Neural cell (in vitro differentiated cells): ENCODE data around the gene NPAS3. TPM values are rescaled to one million over a fixed set of nuclear protein-coding genes. Genes with fewer than 3 reads are reported as not detected.

Source experiments
- H2AFZ ChIP-seq: fragments of 200-600, 300-800 bp; sonication (generic), shearing (Covaris generic); 2 replicates; pipeline ENCODE4 v1.6.0; 2014; ENCODE audit warnings: low read depth, mild to moderate bottlenecking, antibody characterized with exemption, low read length, moderate library complexity
- H3F3A ChIP-seq: fragments of 200-600 bp; shearing (Covaris generic); 2 replicates; pipeline ENCODE4 v1.6.1; 2016; ENCODE audit warnings: mild to moderate bottlenecking, moderate library complexity, mixed read lengths, antibody characterized with exemption, low read length; ENCODE audit not compliant: insufficient read depth, poor library complexity, severe bottlenecking
- H3K27ac ChIP-seq: fragments of 200-600, 300-800 bp; sonication (generic), shearing (Covaris generic); 2 replicates; pipeline ENCODE4 v1.5.1; 2014; ENCODE audit warnings: mild to moderate bottlenecking, low read length, moderate library complexity
- H3K27me3 ChIP-seq: fragments of 300-800, 200-600 bp; sonication (generic), shearing (Covaris generic); 2 replicates; pipeline ENCODE4 v1.6.0; 2014; ENCODE audit warnings: mild to moderate bottlenecking, low read depth, low read length, moderate library complexity; ENCODE audit not compliant: insufficient read depth
- H3K36me3 ChIP-seq: fragments of 300-800, 200-600 bp; sonication (generic), shearing (Covaris generic); 2 replicates; pipeline ENCODE4 v1.5.1; 2014; ENCODE audit warnings: mild to moderate bottlenecking, antibody characterized with exemption, low read length, moderate library complexity; ENCODE audit not compliant: insufficient read depth
- H3K4me2 ChIP-seq: fragments of 300-800, 200-600 bp; sonication (generic), shearing (Covaris generic); 2 replicates; pipeline ENCODE4 v1.6.0; 2014; ENCODE audit warnings: mild to moderate bottlenecking, low read length
- H3K4me3 ChIP-seq: fragments of 300-800, 200-600 bp; sonication (generic), shearing (Covaris generic); 2 replicates; pipeline ENCODE4 v1.5.1; 2014; ENCODE audit warnings: mild to moderate bottlenecking, low read length, moderate library complexity
- H3K79me2 ChIP-seq: fragments of 200-600 bp; shearing (Covaris generic); replicated peaks from 2 replicates; pipeline ENCODE4 v1.6.0; 2014; ENCODE audit warnings: mild to moderate bottlenecking, low read length, moderate library complexity; ENCODE audit not compliant: insufficient read depth
- H3K9ac ChIP-seq: fragments of 300-800, 200-600 bp; sonication (generic), shearing (Covaris generic); 2 replicates; pipeline ENCODE4 v1.6.1; 2016; ENCODE audit warnings: mild to moderate bottlenecking, low read length, mixed read lengths
- H3K9me2 ChIP-seq: fragments of 200-600 bp; shearing (Covaris generic); 2 replicates; pipeline ENCODE4 v1.6.1; 2016; ENCODE audit warnings: mild to moderate bottlenecking, low read length, mixed read lengths; ENCODE audit not compliant: insufficient read depth
- H3K9me3 ChIP-seq: fragments of 200-600, 300-800 bp; sonication (generic), shearing (Covaris generic); 2 replicates; pipeline ENCODE4 v1.6.1; 2016; ENCODE audit warnings: mild to moderate bottlenecking, mixed run types, low read length, moderate library complexity, mixed read lengths
- H4K20me1 ChIP-seq: fragments of 200-600 bp; shearing (Covaris generic); 2 replicates; pipeline ENCODE4 v1.6.1; 2016; ENCODE audit warnings: mild to moderate bottlenecking, mixed run types; ENCODE audit not compliant: insufficient read depth
- EP300 ChIP-seq: fragments of 450-650 bp; conservative IDR thresholded peaks from 2 replicates; pipeline ENCODE4 v1.6.1; 2014; ENCODE audit warnings: antibody characterized with exemption, mild to moderate bottlenecking, moderate library complexity; ENCODE audit not compliant: poor library complexity, severe bottlenecking
- EZH2 ChIP-seq: fragments of 200-600, 300-800 bp; shearing (Covaris generic), sonication (generic); IDR thresholded peaks from 2 replicates; pipeline ENCODE4 v1.6.1; 2014; ENCODE audit warnings: antibody characterized with exemption, low read length, borderline replicate concordance, mild to moderate bottlenecking; ENCODE audit not compliant: insufficient read depth, poor library complexity, severe bottlenecking
- MXI1 ChIP-seq: fragments of 450-650 bp; conservative IDR thresholded peaks from 2 replicates; pipeline ENCODE4 v1.6.1; 2014; ENCODE audit warnings: antibody characterized with exemption, mild to moderate bottlenecking; ENCODE audit not compliant: poor library complexity, severe bottlenecking
- POLR2AphosphoS5 ChIP-seq: IDR thresholded peaks from 2 replicates; pipeline ENCODE4 v1.6.1; 2012
- RAD21 ChIP-seq: fragments of 450-650 bp; conservative IDR thresholded peaks from 2 replicates; pipeline ENCODE4 v1.6.1; 2014; ENCODE audit warnings: antibody characterized with exemption, mild to moderate bottlenecking, moderate library complexity
- SMC3 ChIP-seq: fragments of 450-650 bp; conservative IDR thresholded peaks from 2 replicates; pipeline ENCODE4 v1.6.1; 2014; ENCODE audit warnings: antibody characterized with exemption, mild to moderate bottlenecking, moderate library complexity; ENCODE audit not compliant: poor library complexity
- TAF1 ChIP-seq: IDR thresholded peaks from 2 replicates; pipeline ENCODE4 v1.6.1; 2012; ENCODE audit warnings: low read depth
- polyA plus RNA-seq: library from polyadenylated mRNA; depleted of rRNA; stranded (reverse); fragments of >200 nt; gene quantifications from 2 replicates; pipeline ENCODE4 v1.2.3, GENCODE V29; 2014
- TF ChIP-seq, protein P1 (sequence below): fragments of 450-650 bp; IDR thresholded peaks from 2 replicates; pipeline ENCODE4 v1.5.1; 2014; ENCODE audit warnings: antibody characterized with exemption, mild to moderate bottlenecking, moderate library complexity; ENCODE audit not compliant: poor library complexity, severe bottlenecking
- TF ChIP-seq, protein P2 (sequence below): IDR thresholded peaks from 2 replicates; pipeline ENCODE4 v1.6.1; 2012; ENCODE audit warnings: borderline replicate concordance

NPAS3 gene
- polyA plus RNA-seq, 1 donor from 2014 or later: 1.3 TPM

DNA sequence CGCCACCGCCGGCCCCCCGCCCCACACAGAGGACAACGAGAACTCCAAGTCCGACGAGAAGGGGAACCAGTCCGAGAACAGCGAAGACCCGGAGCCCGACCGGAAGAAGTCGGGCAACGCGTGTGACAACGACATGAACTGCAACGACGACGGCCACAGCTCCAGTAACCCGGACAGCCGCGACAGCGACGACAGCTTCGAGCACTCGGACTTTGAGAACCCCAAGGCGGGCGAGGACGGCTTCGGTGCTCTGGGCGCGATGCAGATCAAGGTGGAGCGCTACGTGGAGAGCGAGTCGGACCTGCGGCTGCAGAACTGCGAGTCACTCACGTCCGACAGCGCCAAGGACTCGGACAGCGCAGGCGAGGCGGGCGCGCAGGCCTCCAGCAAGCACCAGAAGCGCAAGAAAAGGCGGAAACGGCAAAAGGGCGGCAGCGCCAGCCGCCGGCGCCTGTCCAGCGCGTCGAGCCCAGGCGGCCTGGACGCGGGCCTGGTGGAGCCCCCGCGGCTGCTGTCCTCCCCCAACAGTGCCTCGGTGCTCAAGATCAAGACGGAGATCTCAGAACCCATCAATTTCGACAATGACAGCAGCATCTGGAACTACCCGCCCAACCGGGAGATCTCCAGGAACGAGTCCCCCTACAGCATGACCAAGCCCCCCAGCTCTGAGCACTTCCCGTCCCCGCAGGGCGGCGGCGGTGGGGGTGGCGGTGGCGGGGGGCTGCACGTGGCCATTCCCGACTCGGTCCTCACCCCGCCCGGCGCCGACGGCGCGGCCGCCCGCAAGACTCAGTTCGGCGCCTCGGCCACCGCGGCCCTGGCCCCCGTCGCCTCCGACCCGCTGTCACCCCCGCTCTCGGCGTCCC is 861.3 kb downstream of the NPAS3 start:
- H3K4me3 ChIP-seq: no peak overlapping the region
- H3K27me3 ChIP-seq: no peaks in the 10 kb centered on the region
- no peak overlapping the region for H3K4me2 ChIP-seq
- H3K79me2 ChIP-seq: no peaks in the 10 kb centered on the region
- H3K27ac ChIP-seq: no peak overlapping the region
- no peaks in the 10 kb centered on the region for H3K9me2 ChIP-seq
- no peak overlapping the region for H3K9ac ChIP-seq
- H3K9me3 ChIP-seq: no peaks in the 10 kb centered on the region
- no peaks in the 10 kb centered on the region for H3K36me3 ChIP-seq
- H4K20me1 ChIP-seq: no peaks in the 10 kb centered on the region
- no peak overlapping the region for H2AFZ ChIP-seq
- no peak for TF ChIP-seq TAF1
- TF ChIP-seq, protein P1, sequence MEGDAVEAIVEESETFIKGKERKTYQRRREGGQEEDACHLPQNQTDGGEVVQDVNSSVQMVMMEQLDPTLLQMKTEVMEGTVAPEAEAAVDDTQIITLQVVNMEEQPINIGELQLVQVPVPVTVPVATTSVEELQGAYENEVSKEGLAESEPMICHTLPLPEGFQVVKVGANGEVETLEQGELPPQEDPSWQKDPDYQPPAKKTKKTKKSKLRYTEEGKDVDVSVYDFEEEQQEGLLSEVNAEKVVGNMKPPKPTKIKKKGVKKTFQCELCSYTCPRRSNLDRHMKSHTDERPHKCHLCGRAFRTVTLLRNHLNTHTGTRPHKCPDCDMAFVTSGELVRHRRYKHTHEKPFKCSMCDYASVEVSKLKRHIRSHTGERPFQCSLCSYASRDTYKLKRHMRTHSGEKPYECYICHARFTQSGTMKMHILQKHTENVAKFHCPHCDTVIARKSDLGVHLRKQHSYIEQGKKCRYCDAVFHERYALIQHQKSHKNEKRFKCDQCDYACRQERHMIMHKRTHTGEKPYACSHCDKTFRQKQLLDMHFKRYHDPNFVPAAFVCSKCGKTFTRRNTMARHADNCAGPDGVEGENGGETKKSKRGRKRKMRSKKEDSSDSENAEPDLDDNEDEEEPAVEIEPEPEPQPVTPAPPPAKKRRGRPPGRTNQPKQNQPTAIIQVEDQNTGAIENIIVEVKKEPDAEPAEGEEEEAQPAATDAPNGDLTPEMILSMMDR: no peak
- TF ChIP-seq EP300: no peak
- TF ChIP-seq MXI1: no peak
- no peak for TF ChIP-seq RAD21
- TF ChIP-seq POLR2AphosphoS5: no peak
- no peak for TF ChIP-seq EZH2
- no peaks in the 10 kb centered on the region for H3F3A ChIP-seq

DNA sequence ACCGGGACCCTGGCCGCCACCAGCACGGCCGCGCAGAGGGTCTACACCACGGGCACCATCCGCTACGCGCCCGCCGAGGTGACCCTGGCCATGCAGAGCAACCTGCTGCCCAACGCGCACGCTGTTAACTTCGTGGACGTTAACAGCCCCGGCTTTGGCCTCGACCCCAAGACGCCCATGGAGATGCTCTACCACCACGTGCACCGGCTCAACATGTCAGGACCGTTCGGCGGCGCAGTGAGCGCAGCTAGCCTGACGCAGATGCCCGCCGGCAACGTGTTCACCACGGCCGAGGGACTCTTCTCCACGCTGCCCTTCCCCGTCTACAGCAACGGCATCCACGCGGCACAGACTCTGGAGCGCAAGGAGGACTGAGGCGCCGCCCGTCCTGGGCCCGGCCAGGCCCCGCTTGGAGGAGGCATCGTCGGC is 862.1 kb downstream of the NPAS3 start:
- H3K9me2 ChIP-seq: no peaks in the 10 kb centered on the region
- no peak overlapping the region for H3K27ac ChIP-seq
- TF ChIP-seq EZH2 (no peak), MXI1 (no peak), RAD21 (no peak), EP300 (no peak), POLR2AphosphoS5 (no peak), SMC3 (no peak), TAF1 (no peak)
- TF ChIP-seq, protein P1: no peak
- TF ChIP-seq, protein P2, sequence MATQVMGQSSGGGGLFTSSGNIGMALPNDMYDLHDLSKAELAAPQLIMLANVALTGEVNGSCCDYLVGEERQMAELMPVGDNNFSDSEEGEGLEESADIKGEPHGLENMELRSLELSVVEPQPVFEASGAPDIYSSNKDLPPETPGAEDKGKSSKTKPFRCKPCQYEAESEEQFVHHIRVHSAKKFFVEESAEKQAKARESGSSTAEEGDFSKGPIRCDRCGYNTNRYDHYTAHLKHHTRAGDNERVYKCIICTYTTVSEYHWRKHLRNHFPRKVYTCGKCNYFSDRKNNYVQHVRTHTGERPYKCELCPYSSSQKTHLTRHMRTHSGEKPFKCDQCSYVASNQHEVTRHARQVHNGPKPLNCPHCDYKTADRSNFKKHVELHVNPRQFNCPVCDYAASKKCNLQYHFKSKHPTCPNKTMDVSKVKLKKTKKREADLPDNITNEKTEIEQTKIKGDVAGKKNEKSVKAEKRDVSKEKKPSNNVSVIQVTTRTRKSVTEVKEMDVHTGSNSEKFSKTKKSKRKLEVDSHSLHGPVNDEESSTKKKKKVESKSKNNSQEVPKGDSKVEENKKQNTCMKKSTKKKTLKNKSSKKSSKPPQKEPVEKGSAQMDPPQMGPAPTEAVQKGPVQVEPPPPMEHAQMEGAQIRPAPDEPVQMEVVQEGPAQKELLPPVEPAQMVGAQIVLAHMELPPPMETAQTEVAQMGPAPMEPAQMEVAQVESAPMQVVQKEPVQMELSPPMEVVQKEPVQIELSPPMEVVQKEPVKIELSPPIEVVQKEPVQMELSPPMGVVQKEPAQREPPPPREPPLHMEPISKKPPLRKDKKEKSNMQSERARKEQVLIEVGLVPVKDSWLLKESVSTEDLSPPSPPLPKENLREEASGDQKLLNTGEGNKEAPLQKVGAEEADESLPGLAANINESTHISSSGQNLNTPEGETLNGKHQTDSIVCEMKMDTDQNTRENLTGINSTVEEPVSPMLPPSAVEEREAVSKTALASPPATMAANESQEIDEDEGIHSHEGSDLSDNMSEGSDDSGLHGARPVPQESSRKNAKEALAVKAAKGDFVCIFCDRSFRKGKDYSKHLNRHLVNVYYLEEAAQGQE: no peak
- H3K9ac ChIP-seq: no peak overlapping the region
- H3K4me2 ChIP-seq: no peak overlapping the region
- H3F3A ChIP-seq: no peaks in the 10 kb centered on the region
- no peak overlapping the region for H2AFZ ChIP-seq
- H3K4me3 ChIP-seq: no peak overlapping the region
- H3K9me3 ChIP-seq: no peaks in the 10 kb centered on the region
- H3K79me2 ChIP-seq: no peaks in the 10 kb centered on the region
- H3K27me3 ChIP-seq: no peaks in the 10 kb centered on the region
- H4K20me1 ChIP-seq: no peaks in the 10 kb centered on the region
- H3K36me3 ChIP-seq: no peaks in the 10 kb centered on the region
